CD4-positive, alpha-beta T cell treated with Interleukin-2 at 100 ng/mL for 4 hours (primary cell): Measurements from ENCODE around the gene TAPBPL.
"Not testable (repeated sequence)": the region's sequence is repeated elsewhere in the genome, so short reads cannot be mapped to it uniquely, and the experiment has no call there.

Experiments used
- DNase-seq: peaks from one replicate; pipeline ENCODE4 v3.0.0-alpha.2; 2020; ENCODE audit warnings: low spot score

Gene TAPBPL

GRCh38 chr12:6490673-6491072 lies 38.8 kb downstream of the TAPBPL start:
- DNase-seq, result not testable (repeated sequence)

GRCh38 chr12:6492838-6493496 lies 41.1 kb downstream of the TAPBPL start, which contains the start of gene MRPL51:
Gene MRPL51 (minus strand): TSS chr12:6493262. CDS start chr12:6493136, 126 bp downstream.
- peak; percentile 95 for DNase-seq

- peak; percentile 96 for DNase-seq
Measured at GRCh38 chr12:6493497-6494257, 41.8 kb downstream of the TAPBPL start, which contains the start of gene NCAPD2. Gene NCAPD2 (plus strand): TSS chr12:6494102. CDS start chr12:6495099, 997 bp downstream.

- no peak for DNase-seq
Measured at GRCh38 chr12:6494258-6494743, 42.5 kb downstream of the TAPBPL start.

DNA sequence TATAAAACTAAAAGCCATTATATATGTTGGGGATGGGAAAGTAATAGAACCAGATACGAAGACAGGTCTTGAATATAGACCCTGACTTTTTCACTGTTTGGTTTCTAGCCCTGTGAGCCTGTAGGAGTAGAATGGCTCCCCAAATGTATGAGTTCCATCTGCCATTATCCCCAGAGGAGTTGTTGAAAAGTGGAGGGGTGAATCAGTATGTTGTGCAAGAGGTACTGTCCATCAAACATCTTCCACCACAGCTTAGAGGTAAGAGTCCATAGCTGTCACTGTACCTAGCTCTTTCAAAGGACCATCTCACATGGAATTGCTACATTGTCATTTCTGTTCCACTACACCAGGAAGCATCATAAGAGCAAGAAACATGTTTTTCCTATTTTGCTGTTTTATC lies 43.1 kb downstream of the TAPBPL start:
- no peak for DNase-seq

DNA sequence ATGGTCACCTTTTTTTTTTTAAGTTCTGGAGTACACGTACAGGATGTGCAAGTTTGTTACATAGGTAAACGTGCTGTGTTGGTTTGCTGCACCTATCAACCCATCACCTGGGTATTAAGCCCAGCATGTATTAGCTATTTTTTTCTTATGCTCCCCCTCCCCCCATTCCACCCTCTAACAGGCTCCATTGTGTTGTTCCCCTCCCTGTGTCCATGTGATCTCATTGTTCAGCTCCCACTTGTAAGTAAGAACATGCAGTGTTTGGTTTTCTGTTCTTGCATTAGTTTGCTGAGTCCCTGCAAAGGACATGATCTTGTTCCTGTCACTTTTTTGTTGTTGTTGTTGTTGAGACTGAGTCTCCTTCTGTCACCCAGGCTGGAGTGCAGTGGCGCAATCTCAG lies 45.4 kb downstream of the TAPBPL start:
- DNase-seq, result not testable (repeated sequence)

DNA sequence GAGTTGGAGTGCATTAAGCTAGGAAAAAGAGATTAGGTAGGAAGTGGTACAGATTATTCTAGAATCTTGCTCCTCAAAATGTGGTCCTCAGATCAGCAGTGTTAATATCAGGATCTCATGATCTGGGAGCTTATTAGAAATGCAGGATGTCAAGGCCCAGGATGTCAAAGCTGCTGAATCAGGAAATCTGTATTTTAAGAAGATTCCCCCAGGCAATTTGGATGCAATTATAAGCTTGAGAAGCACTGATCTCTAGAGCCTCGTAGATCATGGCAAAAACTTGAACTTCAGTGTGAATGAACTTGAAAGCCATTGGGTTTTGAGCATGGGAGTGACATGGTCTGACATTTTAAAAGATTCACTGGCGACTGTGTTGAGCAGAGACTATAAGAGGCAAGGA lies 48.6 kb downstream of the TAPBPL start:
- no peak for DNase-seq

- no peak for DNase-seq
Measured at GRCh38 chr12:6507102-6507998, 55.5 kb downstream of the TAPBPL start.

- DNase-seq, result no peak
Measured at GRCh38 chr12:6508087-6508486, 56.2 kb downstream of the TAPBPL start.
